Measurements from ENCODE around the gene REV1. TPM values are rescaled to one million over a fixed set of nuclear protein-coding genes. Genes with fewer than 3 reads are reported as not detected.
A peak's percentile ranks its signal among the peaks of the same experiment; 100 is the strongest.

REV1 gene
- polyA plus RNA-seq, 3 donors: 6.5 to 39.9 (median 9.5) TPM

- H2AFZ ChIP-seq (ENCODE audit: insufficient read depth, low read depth, low read length, poor library complexity, severe bottlenecking): no peak overlapping the region
- H3K27me3 Mint-ChIP-seq (ENCODE audit: low read depth in 3 of 3): peaks cover 1 to 4% (median 3%) of the 10 kb centered on the region in 3 donors
- H3K4me3 ChIP-seq (replicated peaks in 1 of 3; ENCODE audit: low read depth in 2 of 3, low read length in 3 of 3): no peak overlapping the region
- H3K9me3 Mint-ChIP-seq: no peaks in the 10 kb centered on the region
- H3K36me3 ChIP-seq (replicated peaks in 1 of 2; ENCODE audit: control insufficient read depth in 1 of 2, insufficient read depth in 2 of 2, low read length in 2 of 2): no peaks in the 10 kb centered on the region
- H3K27ac Mint-ChIP-seq: peak overlapping the region in 1 of 7 donors; percentile 30
- no peaks in the 10 kb centered on the region for H3K4me1 Mint-ChIP-seq
- WGBS (ENCODE audit: insufficient coverage): 92% methylated on average over 3 of the region's 3 CpGs
- intact Hi-C loops (cut with micrococcal nuclease): no loop called here
- no peaks in the 10 kb centered on the region for H3K36me3 Mint-ChIP-seq
- H3K4me2 ChIP-seq (replicated peaks; ENCODE audit: extremely low read depth, low read length, poor library complexity, severe bottlenecking): no peak overlapping the region
- DNase-seq: no peak
- no peak overlapping the region for H3K4me3 Mint-ChIP-seq
- no peaks in the 10 kb centered on the region for H3K4me1 ChIP-seq (ENCODE audit: control insufficient read depth in 1 of 2, insufficient read depth in 2 of 2, low read length in 2 of 2)
- no peak for TF ChIP-seq CTCF (IDR thresholded peaks at IDR 0.05)
- H3K27ac ChIP-seq (ENCODE audit: low read depth in 1 of 2, low read length in 2 of 2): no peak overlapping the region
- H3K79me2 ChIP-seq (ENCODE audit: insufficient read depth, low read length): no peaks in the 10 kb centered on the region
- no peak overlapping the region for H3K9ac ChIP-seq (ENCODE audit: insufficient read depth, low read length, poor library complexity, severe bottlenecking)
- no peaks in the 10 kb centered on the region for H3K27me3 ChIP-seq (ENCODE audit: control insufficient read depth in 2 of 2, insufficient read depth in 2 of 2, low read length in 2 of 2)
- H3K9me3 ChIP-seq (replicated peaks in 1 of 2; ENCODE audit: control insufficient read depth in 1 of 2, insufficient read depth in 1 of 2, low read length in 2 of 2): no peaks in the 10 kb centered on the region
- no peaks in the 10 kb centered on the region for H4K20me1 ChIP-seq (ENCODE audit: insufficient read depth, low read length)
Observed at GRCh38 chr2:99520813-99521212, 31.0 kb upstream of the REV1 start.

GRCh38 chr2:99520195-99520594 lies 30.4 kb upstream of the REV1 start:
- Histone ChIP-seq H3K9ac (ENCODE audit: insufficient read depth, low read length, poor library complexity, severe bottlenecking) (no peak overlapping the region), H3K79me2 (ENCODE audit: insufficient read depth, low read length) (no peaks in the 10 kb centered on the region), H3K4me3 (replicated peaks in 1 of 3; ENCODE audit: low read depth in 2 of 3, low read length in 3 of 3) (no peak overlapping the region), H4K20me1 (ENCODE audit: insufficient read depth, low read length) (no peaks in the 10 kb centered on the region), H3K9me3 (replicated peaks in 1 of 2; ENCODE audit: control insufficient read depth in 1 of 2, insufficient read depth in 1 of 2, low read length in 2 of 2) (no peaks in the 10 kb centered on the region), H3K4me1 (ENCODE audit: control insufficient read depth in 1 of 2, insufficient read depth in 2 of 2, low read length in 2 of 2) (peaks cover 1 to 2% of the 10 kb centered on the region in 2 donors), H2AFZ (ENCODE audit: insufficient read depth, low read depth, low read length, poor library complexity, severe bottlenecking) (no peak overlapping the region), H3K27me3 (ENCODE audit: control insufficient read depth in 2 of 2, insufficient read depth in 2 of 2, low read length in 2 of 2) (no peaks in the 10 kb centered on the region), H3K27ac (ENCODE audit: low read depth in 1 of 2, low read length in 2 of 2) (no peak overlapping the region), H3K36me3 (replicated peaks in 1 of 2; ENCODE audit: control insufficient read depth in 1 of 2, insufficient read depth in 2 of 2, low read length in 2 of 2) (no peaks in the 10 kb centered on the region), H3K4me2 (replicated peaks; ENCODE audit: extremely low read depth, low read length, poor library complexity, severe bottlenecking) (no peak overlapping the region)
- no peaks in the 10 kb centered on the region for H3K36me3 Mint-ChIP-seq
- peaks cover 1% of the 10 kb centered on the region for H3K4me1 Mint-ChIP-seq
- peaks cover under 1 to 4% (median 1%) of the 10 kb centered on the region in 3 donors for H3K27me3 Mint-ChIP-seq (ENCODE audit: low read depth in 3 of 3)
- H3K9me3 Mint-ChIP-seq: no peaks in the 10 kb centered on the region
- no peak overlapping the region for H3K4me3 Mint-ChIP-seq
- no peak for TF ChIP-seq CTCF (IDR thresholded peaks at IDR 0.05)
- intact Hi-C loops (cut with micrococcal nuclease): no loop called here
- WGBS (ENCODE audit: insufficient coverage): 100% methylated on average over 3 of the region's 4 CpGs
- no peak overlapping the region for H3K27ac Mint-ChIP-seq
- DNase-seq: no peak
